GM18505 (cell line): ENCODE measurements around the gene MATCAP1.

ENCODE experiments used
- ATAC-seq: cut with Tn5 transposase; IDR thresholded peaks from one replicate; pipeline ENCODE4 v1.9.1; 2021; ENCODE audit not compliant: unreplicated experiment
- POLR2A ChIP-seq: IDR thresholded peaks from 4 replicates; pipeline ENCODE4 v1.6.1; 2011; ENCODE audit warnings: borderline replicate concordance; ENCODE audit not compliant: insufficient read depth, insufficient read length; ENCODE audit errors: extremely low read depth

The MATCAP1 gene

GRCh38 chr16:67215706-67216105 is 31.9 kb upstream of the MATCAP1 start:
- no peak for ATAC-seq
- TF ChIP-seq POLR2A, result no peak

DNA sequence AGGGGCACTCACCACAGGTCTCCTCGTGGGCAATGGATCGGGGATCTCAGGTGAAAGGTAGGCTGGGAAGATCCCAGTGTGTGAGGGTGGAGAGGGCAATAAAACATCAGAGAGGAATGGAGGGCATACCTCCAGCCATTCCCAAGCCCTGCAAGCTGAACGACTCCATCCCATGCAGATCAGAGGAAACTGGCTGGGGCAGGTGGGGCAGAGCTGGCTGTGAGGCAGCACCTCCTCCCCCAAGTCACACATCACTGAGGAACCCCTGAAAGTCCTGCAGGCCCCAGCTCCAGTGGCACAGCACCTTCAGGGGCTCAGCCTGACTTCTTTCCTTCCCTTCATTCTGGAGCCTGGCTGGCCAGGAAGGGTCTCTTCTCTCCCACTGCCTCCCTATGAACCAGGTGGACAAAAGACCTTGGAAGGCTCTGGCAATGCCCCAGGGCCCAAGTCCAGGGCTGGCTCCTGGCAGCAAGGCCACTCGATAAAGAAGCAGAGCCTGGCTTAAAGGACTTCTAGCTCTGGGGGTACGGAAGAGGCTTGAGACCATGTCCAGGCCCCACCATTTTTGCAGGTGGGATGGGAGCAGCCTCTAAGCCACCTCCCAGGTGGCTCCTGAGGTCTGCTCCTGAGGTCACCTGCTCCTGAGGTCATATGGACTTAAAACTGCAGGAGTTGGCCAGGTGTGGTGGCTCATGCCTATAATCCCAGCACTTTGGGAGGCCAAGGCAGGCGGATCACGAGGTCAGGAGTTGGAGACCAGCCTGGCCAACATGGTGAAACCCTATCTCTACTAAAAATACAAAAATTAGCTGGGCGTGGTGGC is 29.6 kb upstream of the MATCAP1 start:
- TF ChIP-seq POLR2A, result no peak
- no peak for ATAC-seq

DNA sequence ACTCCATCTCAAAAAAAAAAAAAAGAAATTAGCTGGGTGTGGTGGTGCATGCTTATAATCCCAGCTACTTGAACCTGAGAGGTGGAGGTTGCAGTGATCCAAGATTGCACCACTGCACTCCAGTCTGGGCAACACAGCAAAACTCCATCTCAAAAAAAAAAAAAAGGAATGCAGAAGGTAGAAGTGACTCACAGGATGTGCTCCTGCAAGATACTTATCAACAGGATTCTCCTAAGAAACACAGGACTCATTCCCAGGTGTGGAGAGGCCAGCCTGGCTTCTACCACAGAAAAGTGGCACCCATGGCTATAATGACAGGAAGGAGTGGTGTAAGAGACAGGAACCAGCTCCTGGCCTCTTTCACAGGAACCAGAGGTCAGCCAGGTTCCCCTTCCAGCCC is 29.0 kb upstream of the MATCAP1 start:
- ATAC-seq, result no peak

GRCh38 chr16:67211674-67212073 is 27.9 kb upstream of the MATCAP1 start:
- ATAC-seq, result no peak
- TF ChIP-seq POLR2A, result no peak

More for the DNA sequence above, 29.0 kb upstream of the MATCAP1 start:
- no peak for TF ChIP-seq POLR2A

DNA sequence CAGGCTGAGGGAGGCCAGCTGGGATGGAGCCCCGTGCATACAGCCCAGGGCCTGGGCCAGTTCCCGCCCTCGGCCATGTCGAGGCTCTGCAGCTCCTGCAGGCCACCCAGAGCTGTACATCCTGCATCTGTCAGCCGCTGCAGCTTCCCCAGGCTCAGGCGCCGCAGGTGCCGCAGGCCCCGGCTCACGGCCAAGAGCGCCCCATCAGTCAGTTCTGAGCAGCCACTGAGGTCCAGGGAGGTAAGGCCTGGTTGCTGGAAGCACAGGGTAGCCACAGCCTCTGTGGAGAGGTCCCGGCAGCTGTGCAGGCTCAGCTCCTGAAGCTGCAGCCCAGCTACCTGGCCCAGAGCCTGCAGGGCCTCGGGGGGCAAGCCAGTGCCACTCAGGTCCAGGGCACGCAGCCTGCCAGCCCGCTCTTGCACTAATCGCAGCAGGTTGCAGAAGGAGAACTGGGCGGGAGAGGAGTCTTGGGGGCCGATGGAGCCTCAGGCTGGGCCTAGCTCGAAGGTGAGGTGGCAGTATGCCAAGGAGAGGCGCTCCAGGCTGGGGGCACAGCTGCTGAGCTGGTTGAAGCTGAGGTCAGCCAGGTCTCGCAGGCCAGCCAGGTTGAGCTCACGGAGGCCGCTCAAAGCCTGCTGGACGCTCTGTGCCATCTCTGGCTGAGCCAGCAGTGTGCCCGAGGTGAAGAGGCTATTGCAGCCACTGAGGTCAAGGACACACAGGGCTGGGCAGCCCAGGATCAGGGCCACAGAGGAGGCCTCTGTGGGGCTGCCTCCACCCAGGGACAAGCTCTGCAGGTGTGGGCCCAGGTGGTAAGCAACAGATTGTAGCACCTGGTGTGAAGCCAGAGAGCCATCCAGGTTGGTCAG is 26.5 kb upstream of the MATCAP1 start:
- TF ChIP-seq POLR2A, result no peak
- ATAC-seq, result no peak

GRCh38 chr16:67209565-67209964 is 25.8 kb upstream of the MATCAP1 start:
- no peak for ATAC-seq
- TF ChIP-seq POLR2A, result no peak

DNA sequence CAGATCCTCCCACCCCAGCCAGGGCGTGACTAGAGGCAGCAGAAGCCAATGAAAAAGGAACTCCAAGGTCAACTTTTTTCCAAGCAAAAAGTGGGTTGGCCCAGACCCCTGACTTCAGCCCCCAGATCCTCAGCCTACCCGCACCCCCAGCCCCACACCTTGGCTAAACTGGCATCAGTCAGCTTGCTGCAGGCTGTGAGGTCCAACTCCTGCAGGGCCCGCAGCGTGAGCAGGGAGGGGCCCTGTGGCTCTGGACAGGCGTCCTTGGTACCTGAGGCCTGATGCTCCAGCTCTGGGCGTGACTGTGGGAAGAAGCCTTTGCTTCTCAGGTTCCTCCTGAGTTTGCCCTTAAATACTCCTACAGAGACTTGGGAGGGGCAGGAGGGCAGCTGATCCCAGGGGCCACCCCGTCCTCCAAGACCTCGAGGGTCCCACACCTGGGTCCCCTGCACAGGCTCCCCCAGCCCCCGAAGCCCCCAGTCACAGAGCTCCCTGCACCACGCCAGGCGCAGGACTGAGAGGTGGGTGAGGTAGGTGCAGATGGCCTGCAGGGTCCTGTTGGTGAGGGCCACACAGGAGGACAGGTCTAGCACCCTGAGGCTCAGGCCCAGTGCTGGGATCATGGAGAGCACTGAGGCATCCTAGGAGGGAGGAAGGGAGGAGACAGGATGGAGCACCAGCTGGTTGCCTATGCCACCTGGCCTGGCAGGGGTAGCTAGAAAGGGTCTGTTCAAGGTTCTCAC is 24.6 kb upstream of the MATCAP1 start:
- no peak for TF ChIP-seq POLR2A

GRCh38 chr16:67207249-67208091 is 23.7 kb upstream of the MATCAP1 start:
- TF ChIP-seq POLR2A, result no peak

More for the DNA sequence above, 24.6 kb upstream of the MATCAP1 start:
- ATAC-seq, result no peak

DNA sequence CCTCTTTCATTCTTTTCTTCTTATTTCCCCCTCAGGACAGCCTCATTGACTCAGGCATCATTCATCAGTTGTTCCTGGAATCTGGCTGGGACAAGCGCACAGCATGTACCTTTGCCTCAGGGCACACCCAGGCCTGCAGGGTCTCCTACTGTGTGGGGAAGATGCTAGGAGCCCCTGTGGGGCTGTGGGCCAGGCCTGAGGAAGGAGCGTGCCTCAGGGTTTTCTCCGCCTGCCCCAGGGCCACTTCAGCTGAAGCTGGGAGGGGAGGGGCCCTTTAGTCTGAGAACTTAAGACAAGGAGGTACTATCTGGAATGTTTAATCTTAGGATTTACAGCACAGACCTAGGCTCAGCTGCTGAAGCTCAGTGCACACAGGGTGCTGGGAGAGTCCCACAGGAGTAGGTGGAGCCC is 23.1 kb upstream of the MATCAP1 start:
- no peak for ATAC-seq
- TF ChIP-seq POLR2A, result no peak

More at GRCh38 chr16:67207249-67208091, 23.7 kb upstream of the MATCAP1 start:
- no peak for ATAC-seq

DNA sequence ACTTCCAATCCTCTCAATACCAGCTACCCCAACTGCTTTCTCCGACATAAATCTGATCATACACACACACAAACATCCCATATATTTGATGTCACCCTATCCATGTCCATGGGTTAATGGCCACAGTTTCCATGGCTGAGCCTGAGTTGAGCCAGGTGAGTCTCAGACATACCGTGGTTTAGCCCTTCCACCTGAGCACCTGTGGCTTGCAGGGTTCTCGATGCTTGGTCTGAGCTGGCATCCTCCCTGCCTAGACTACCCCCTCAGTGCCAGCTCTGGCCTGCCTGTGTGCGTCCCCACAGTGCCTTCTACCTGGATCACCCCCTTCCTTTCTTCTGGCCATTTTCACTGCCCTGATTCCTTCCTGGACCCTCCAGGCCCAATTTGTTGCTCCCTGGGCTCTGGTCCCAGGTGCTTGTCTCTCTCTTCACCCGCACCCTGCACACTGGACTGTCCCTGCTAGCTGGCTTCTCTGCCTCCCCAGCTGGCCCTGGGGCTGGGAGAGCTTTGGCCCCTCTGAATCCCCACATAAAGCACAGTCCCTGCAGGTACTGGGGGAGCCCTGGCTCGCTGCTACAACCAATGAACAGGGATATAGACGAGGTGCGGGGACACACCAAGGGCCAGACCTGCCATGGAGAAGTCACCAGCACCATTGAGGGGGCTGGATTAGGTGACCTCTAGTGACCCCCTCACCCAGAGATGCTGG is 22.5 kb upstream of the MATCAP1 start:
- no peak for ATAC-seq
- TF ChIP-seq POLR2A, result no peak

DNA sequence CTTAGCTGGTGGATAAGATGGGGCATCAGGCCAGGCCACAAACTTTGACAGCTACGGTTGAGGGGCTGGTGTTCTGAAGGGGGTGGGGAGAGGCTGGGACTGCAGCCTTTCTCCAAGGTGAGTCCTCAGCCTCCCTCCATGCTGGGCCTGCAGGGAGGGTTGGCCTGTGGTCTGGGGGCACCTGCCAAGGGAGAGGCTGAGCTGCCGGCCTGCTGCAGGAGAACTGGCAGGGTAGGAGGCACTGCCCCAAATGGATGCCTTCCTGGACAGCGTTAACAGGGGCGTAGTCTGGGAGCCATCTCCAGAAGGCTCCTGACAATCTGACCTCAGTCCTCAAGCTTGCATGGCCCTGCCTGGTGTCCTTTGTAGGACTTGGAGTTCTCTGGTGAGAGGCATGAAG is 20.3 kb upstream of the MATCAP1 start:
- no peak for TF ChIP-seq POLR2A
- no peak for ATAC-seq
